ENCODE measurements around the gene INSR. TPM values are rescaled to one million over a fixed set of nuclear protein-coding genes. Genes with fewer than 3 reads are reported as not detected.

Gene INSR
- total and polyA plus RNA-seq, 2 experiments from 2014 or later, result 19.2 to 52.1 TPM

GRCh38 chr19:7098701-7099596, 195.3 kb downstream of the INSR start:
- H3K9me2 ChIP-seq (ENCODE audit: insufficient read depth), result peaks cover 7% of the 10 kb centered on the region; the same call in 1 of the 2 replicates
- H3K27me3 Mint-ChIP-seq (ENCODE audit: insufficient read depth, low read depth, poor library complexity), result peaks cover 24% of the 10 kb centered on the region
- H3K4me1 Mint-ChIP-seq, result peaks cover 2% of the 10 kb centered on the region; the same call in 1 of the 3 replicates

DNA sequence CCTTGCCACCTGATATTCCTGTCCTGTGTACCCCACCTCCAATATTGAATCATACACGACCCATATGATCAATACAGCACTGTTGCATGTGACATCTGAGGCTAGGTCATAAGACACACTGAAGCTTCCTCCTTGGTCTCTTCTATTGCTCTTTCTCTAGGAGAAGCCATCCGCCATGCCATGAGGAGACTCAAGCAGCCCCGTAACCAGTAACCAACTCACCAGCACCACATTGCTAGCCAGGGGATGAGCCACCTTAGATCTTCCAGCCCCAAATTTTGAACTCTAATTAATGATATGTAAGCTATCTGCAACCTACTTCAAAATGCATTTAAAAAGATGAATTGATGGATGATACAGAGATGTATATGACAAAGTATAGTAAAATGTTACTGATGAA, 196.1 kb downstream of the INSR start:
- H3K27me3 ChIP-seq (ENCODE audit: insufficient read depth), result no peaks in the 10 kb centered on the region
- H3K9me2 ChIP-seq (ENCODE audit: insufficient read depth), result peaks cover 7% of the 10 kb centered on the region; the same call in 1 of the 2 replicates
- H3K27ac Mint-ChIP-seq, result no peak overlapping the region; the same call in 1 of the 2 replicates
- TF ChIP-seq NANOG (IDR thresholded peaks at IDR 0.05; ENCODE audit: borderline replicate concordance), result no peak
- TF ChIP-seq, protein P1, sequence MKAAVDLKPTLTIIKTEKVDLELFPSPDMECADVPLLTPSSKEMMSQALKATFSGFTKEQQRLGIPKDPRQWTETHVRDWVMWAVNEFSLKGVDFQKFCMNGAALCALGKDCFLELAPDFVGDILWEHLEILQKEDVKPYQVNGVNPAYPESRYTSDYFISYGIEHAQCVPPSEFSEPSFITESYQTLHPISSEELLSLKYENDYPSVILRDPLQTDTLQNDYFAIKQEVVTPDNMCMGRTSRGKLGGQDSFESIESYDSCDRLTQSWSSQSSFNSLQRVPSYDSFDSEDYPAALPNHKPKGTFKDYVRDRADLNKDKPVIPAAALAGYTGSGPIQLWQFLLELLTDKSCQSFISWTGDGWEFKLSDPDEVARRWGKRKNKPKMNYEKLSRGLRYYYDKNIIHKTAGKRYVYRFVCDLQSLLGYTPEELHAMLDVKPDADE (IDR thresholded peaks at IDR 0.05), result no peak
- TF ChIP-seq EZH2 (IDR thresholded peaks at IDR 0.05; ENCODE audit: low read depth, unreplicated experiment), result no peak
- TF ChIP-seq EZH2phosphoT487 (IDR thresholded peaks at IDR 0.05; ENCODE audit: unreplicated experiment), result no peak
- H2AFZ ChIP-seq, result no peak overlapping the region
- peaks cover 2% of the 10 kb centered on the region; the same call in 1 of the 3 replicates for H3K4me1 Mint-ChIP-seq
- peaks cover 24% of the 10 kb centered on the region for H3K27me3 Mint-ChIP-seq (ENCODE audit: insufficient read depth, low read depth, poor library complexity)
- H3K27ac ChIP-seq (ENCODE audit: low read depth), result peak overlapping the region; percentile 79; the same call in 1 of the 2 replicates
- peak overlapping the region; percentile 77 for H3K4me3 Mint-ChIP-seq
- peak overlapping the region; percentile 55 for H3K4me3 ChIP-seq
- ATAC-seq (no peak), DNase-seq (ENCODE audit: low spot score) (no peak)
- no peaks in the 10 kb centered on the region for H3K79me2 ChIP-seq (replicated peaks; ENCODE audit: insufficient read depth)
- peaks cover 6% of the 10 kb centered on the region; the same call in 1 of the 2 replicates for H3K36me3 ChIP-seq (ENCODE audit: insufficient read depth)
- peaks cover 9% of the 10 kb centered on the region; the same call in 1 of the 2 replicates for H3K4me1 ChIP-seq (ENCODE audit: insufficient read depth)
- no peaks in the 10 kb centered on the region; the same call in 1 of the 2 replicates for H3F3A ChIP-seq (replicated peaks; ENCODE audit: low read depth)
- H3K4me2 ChIP-seq, result peak overlapping the region; percentile 78
- H3K9me3 Mint-ChIP-seq, result peaks cover 48% of the 10 kb centered on the region
- peaks cover 39% of the 10 kb centered on the region for H3K36me3 Mint-ChIP-seq (ENCODE audit: low read depth)
- H4K20me1 ChIP-seq (replicated peaks; ENCODE audit: insufficient read depth), result no peaks in the 10 kb centered on the region

More at GRCh38 chr19:7098701-7099596, 195.3 kb downstream of the INSR start:
- Histone ChIP-seq H3K79me2 (replicated peaks; ENCODE audit: insufficient read depth) (no peaks in the 10 kb centered on the region), H2AFZ (no peak overlapping the region), H4K20me1 (replicated peaks; ENCODE audit: insufficient read depth) (no peaks in the 10 kb centered on the region), H3K27me3 (ENCODE audit: insufficient read depth) (no peaks in the 10 kb centered on the region), H3K4me1 (ENCODE audit: insufficient read depth) (peaks cover 9% of the 10 kb centered on the region; the same call in 1 of the 2 replicates), H3K4me3 (peak overlapping the region; percentile 55), H3K36me3 (ENCODE audit: insufficient read depth) (peaks cover 6% of the 10 kb centered on the region; the same call in 1 of the 2 replicates), H3K27ac (ENCODE audit: low read depth) (peak overlapping the region; percentile 79), H3F3A (replicated peaks; ENCODE audit: low read depth) (no peaks in the 10 kb centered on the region; the same call in 1 of the 2 replicates), H3K4me2 (peak overlapping the region; percentile 78)
- peak; percentile 89 for ATAC-seq
- Mint-ChIP-seq H3K4me3 (peak overlapping the region; percentile 77), H3K27ac (peak overlapping the region; percentile 95), H3K36me3 (ENCODE audit: low read depth) (peaks cover 34% of the 10 kb centered on the region), H3K9me3 (peaks cover 41% of the 10 kb centered on the region)
- DNase-seq (ENCODE audit: low spot score), result peak; percentile 97
- peak; percentile 75 for TF ChIP-seq POLR2AphosphoS5 (IDR thresholded peaks at IDR 0.05; ENCODE audit: low read depth)
- TF ChIP-seq STAT1 (IDR thresholded peaks at IDR 0.05; ENCODE audit: unreplicated experiment), result no peak

- Histone ChIP-seq H3K4me3 (no peak overlapping the region), H3K27me3 (ENCODE audit: insufficient read depth) (no peaks in the 10 kb centered on the region), H3K9me2 (ENCODE audit: insufficient read depth) (no peaks in the 10 kb centered on the region), H2AFZ (no peak overlapping the region), H3K4me2 (no peak overlapping the region), H3K79me2 (replicated peaks; ENCODE audit: insufficient read depth) (no peaks in the 10 kb centered on the region), H3F3A (replicated peaks; ENCODE audit: low read depth) (no peaks in the 10 kb centered on the region), H3K27ac (ENCODE audit: low read depth) (no peak overlapping the region), H3K4me1 (ENCODE audit: insufficient read depth) (no peaks in the 10 kb centered on the region), H3K36me3 (ENCODE audit: insufficient read depth) (peaks cover 32% of the 10 kb centered on the region), H4K20me1 (replicated peaks; ENCODE audit: insufficient read depth) (no peaks in the 10 kb centered on the region)
- H3K4me1 Mint-ChIP-seq, result no peaks in the 10 kb centered on the region
- H3K9me3 Mint-ChIP-seq, result peaks cover 92% of the 10 kb centered on the region
- ATAC-seq (no peak), DNase-seq (ENCODE audit: low spot score) (no peak)
- H3K27me3 Mint-ChIP-seq (ENCODE audit: insufficient read depth, low read depth, poor library complexity), result peaks cover 11% of the 10 kb centered on the region
- H3K27ac Mint-ChIP-seq, result no peak overlapping the region
- H3K36me3 Mint-ChIP-seq (ENCODE audit: low read depth), result peaks cover 91% of the 10 kb centered on the region
- H3K4me3 Mint-ChIP-seq, result no peak overlapping the region
- TF ChIP-seq CTCF (conservative IDR thresholded peaks at IDR 0.05; ENCODE audit: low read depth in 2 of 2) (no peak), EZH2phosphoT487 (IDR thresholded peaks at IDR 0.05; ENCODE audit: unreplicated experiment) (no peak), CREB1 (CRISPR knock-in tag; IDR thresholded peaks at IDR 0.05; ENCODE audit: low read depth) (no peak), POLR2AphosphoS5 (IDR thresholded peaks at IDR 0.05; ENCODE audit: low read depth) (no peak), ZNF331 (CRISPR knock-in tag; IDR thresholded peaks at IDR 0.05; ENCODE audit: low read depth) (no peak), JUNB (IDR thresholded peaks at IDR 0.05; ENCODE audit: unreplicated experiment) (no peak)
- TF ChIP-seq, protein P2, sequence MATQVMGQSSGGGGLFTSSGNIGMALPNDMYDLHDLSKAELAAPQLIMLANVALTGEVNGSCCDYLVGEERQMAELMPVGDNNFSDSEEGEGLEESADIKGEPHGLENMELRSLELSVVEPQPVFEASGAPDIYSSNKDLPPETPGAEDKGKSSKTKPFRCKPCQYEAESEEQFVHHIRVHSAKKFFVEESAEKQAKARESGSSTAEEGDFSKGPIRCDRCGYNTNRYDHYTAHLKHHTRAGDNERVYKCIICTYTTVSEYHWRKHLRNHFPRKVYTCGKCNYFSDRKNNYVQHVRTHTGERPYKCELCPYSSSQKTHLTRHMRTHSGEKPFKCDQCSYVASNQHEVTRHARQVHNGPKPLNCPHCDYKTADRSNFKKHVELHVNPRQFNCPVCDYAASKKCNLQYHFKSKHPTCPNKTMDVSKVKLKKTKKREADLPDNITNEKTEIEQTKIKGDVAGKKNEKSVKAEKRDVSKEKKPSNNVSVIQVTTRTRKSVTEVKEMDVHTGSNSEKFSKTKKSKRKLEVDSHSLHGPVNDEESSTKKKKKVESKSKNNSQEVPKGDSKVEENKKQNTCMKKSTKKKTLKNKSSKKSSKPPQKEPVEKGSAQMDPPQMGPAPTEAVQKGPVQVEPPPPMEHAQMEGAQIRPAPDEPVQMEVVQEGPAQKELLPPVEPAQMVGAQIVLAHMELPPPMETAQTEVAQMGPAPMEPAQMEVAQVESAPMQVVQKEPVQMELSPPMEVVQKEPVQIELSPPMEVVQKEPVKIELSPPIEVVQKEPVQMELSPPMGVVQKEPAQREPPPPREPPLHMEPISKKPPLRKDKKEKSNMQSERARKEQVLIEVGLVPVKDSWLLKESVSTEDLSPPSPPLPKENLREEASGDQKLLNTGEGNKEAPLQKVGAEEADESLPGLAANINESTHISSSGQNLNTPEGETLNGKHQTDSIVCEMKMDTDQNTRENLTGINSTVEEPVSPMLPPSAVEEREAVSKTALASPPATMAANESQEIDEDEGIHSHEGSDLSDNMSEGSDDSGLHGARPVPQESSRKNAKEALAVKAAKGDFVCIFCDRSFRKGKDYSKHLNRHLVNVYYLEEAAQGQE (IDR thresholded peaks at IDR 0.05; ENCODE audit: unreplicated experiment), result no peak
These were observed 205.2 kb downstream of the INSR start for GRCh38 chr19:7088999-7089398.
